ENCODE results near the gene LAMA4.

Gene LAMA4

GRCh38 chr6:112234601-112235000 is 19.8 kb downstream of the LAMA4 start:
- no peak for DNase-seq

DNA sequence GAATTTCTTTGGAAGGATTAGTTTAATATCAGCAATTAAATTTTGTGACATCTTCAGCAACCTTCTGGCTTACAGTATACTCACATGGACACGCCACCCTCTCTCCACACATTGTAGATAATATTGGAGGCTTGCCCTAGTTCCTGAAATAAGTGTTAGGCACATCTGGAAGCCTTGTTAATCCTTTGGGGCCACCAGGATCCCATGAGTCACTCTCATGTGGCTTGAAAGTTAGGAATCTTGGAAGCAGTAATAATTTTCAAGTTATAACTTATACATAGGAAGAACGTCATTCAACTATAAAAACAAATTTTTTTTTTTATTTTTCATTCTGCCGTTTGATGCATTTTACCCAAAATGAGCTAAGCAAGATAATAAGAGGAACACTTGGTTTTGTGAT is 20.5 kb downstream of the LAMA4 start:
- DNase-seq: no peak

GRCh38 chr6:112232845-112233256 is 21.5 kb downstream of the LAMA4 start:
- peak; percentile 54 for DNase-seq

- no peak for DNase-seq
These were observed 22.7 kb downstream of the LAMA4 start for GRCh38 chr6:112231594-112232060.

DNA sequence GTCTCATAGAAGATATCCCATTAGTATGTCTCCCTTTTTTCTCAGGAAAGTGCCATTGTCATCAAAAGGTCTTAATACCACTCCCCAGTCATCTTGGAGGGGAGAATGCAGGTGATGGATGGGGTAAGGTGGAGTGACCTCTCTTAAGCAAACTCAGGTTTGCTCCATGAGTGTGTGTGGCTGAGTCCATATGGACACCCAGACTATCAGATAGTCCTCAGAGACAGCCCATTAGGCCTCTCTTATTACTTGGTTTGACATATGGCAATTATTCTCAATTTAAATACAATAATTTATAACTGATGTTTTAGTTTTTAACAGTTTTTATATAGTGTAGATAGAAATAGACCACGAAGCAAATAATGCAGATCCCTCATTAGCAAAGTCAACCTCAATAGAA is 23.2 kb downstream of the LAMA4 start:
- no peak for DNase-seq

DNA sequence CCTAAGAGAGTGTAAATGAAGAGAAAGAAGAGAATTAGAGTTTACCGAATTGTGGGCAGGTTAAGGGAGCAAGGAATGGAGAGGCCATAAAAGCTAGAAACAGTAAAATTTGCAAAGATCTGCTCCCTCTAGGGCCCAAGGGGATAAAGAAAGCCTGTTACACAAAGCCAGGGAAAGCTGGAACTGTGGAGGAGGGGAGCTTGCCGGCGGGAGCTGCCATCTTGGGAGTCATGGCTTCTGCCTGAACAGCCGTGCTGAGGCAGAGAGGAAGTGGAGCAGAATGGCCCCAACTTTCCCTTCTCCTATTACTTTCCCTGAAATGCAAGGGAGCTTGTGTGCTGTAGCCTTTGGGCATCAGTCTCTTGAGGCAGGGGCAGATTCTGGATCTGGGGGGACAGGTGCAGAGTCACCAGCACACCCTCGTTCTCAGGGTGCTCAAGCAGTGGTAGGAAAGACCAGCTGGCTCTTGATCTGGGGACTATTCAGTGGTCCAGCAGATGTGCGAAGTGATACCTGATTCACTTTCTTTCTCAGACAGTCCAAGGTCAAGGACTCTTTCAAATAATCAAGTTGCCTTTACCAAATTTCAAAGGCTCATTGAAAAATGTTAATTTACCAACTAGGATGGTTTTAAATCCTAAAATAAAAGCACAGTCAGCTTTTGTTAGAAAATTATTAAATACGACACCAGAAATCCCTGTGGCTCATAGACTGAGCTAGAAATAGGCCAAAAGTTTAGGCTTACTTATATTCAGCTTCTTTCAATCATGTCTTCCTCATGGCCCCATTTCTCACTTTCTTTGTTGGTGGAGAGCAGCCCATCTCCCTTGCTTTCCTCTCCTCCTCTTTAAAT is 25.7 kb downstream of the LAMA4 start:
- no peak for DNase-seq

GRCh38 chr6:112227992-112228391 is 26.4 kb downstream of the LAMA4 start:
- DNase-seq: no peak

DNA sequence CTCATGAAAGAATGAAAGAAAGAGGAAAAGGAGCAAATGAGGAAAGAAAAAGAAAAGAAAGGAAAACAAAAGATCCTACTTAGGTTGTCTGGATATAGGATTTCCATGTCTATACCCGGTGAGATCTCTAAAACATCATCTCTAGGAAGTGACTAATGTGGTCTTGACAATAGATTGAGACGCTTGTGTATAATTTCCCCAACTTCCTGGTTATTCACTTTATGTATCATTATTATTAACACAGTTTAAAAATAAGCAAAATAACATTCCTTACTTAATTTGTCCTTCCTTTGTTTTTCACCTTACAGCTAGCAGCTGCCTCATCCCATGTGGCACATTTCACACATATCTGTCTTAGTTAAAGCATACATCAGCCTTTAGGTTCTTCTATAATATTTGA is 27.0 kb downstream of the LAMA4 start:
- no peak for DNase-seq

DNA sequence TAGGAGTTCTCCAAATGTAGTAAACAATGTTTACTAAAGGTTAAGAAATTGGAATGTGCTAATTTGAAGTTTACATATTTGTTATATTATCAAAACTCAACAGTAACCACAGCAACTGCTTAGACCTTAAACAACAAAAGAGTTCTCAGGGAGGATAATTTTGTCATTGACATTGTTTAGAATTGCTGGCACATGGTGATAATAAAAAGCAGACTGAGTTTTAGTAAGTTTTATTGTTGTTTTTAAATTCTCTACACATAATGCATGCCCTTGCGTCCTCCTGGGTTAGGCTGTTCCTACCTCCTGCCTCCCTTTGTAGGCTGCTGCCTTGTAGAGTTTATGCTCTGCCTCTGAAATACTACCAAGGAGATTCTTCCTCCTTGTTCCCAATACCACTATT is 28.7 kb downstream of the LAMA4 start:
- DNase-seq: no peak

GRCh38 chr6:112224088-112224487 is 30.3 kb downstream of the LAMA4 start:
- no peak for DNase-seq

- no peak for DNase-seq
These were observed 31.1 kb downstream of the LAMA4 start for GRCh38 chr6:112223070-112223861.

GRCh38 chr6:112221981-112222852 is 32.1 kb downstream of the LAMA4 start:
- no peak for DNase-seq

- DNase-seq: no peak
These were observed 32.8 kb downstream of the LAMA4 start for GRCh38 chr6:112221561-112221960.

- DNase-seq: peak; percentile 42
These were observed 35.8 kb downstream of the LAMA4 start for GRCh38 chr6:112218563-112218962.

- no peak for DNase-seq
These were observed 37.5 kb downstream of the LAMA4 start for GRCh38 chr6:112216662-112217551.

DNA sequence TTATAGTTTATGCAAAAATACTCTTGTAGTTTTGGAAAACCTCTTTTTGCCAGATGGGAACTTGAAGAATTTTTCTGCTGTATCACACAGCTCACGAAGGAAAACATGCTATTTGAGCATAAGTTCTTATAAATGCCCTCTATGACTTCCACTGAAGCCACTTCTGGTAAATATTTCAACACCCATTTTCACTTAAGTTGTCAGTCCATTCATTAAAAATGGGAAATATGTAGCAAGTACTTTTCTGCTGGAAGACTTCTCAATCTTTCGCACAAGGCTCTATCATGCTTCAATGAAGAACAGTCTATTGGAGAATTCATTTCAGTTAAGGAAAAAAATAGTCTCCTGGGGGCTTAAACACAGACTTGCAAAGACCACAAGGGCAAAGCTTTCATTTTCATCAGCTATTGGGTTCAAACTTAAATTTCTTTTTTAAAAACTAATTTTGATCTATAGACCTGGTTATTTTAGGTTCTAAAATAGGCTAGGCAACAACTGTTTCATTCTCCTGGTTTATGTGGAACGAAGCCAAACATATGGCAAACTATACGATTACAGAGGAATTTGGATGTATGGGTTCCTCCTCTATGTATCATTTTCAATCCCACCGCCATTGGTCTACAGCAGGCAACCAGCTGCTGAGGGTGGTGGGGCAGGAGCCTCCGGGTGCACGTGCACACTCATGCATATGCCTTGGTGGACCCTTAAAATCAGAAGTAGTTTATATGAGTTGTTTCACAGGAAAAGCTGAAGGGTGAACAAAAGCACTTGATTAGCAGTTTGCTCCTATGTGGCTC is 38.7 kb downstream of the LAMA4 start:
- DNase-seq: no peak

DNA sequence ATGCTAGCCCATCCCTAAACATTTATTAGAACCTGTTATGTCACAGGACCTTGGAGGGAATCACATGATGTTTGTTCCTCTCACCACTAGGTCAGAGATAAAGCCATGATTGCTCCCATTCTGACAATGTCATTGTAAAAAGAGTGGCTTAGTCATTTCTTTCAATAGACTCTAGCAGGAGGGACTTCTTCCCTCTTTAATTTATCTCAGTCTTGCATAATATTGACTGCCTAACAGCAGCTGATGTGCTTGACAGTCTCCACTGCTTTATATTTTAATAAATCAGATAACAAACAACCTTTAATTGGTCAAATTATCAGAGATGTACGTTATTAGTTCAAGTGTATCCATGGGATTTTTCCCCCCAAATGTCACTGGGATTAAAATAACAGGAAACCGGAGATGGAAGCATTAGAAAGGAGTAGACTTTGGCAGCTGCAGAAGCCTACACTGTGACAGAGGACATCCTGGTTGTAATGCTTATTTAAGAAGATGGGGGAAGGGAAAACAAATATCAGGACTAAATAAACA is 39.6 kb downstream of the LAMA4 start:
- no peak for DNase-seq

- no peak for DNase-seq
These were observed 43.5 kb downstream of the LAMA4 start for GRCh38 chr6:112210852-112211251.

DNA sequence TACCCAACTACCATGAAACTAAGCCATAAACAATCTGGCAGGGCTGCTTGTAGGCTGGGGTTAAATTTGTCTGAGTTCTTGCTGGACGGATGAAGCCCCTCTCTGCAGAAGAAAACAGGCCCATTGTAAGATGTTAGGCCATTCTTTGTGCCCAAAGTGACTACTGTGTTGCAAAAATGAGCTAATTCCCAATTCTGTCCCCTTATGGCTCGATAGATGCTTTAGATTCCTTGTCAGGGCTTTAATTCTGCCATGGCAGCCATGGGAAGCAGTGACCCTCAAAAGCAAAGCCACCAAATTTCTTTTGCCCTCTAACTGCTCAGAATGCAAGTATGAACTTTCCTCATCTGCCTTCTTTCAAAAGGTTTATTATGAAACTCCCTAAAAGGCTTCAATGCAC is 45.2 kb downstream of the LAMA4 start:
- DNase-seq: no peak

GRCh38 chr6:112207776-112208175 is 46.6 kb downstream of the LAMA4 start:
- DNase-seq: no peak

DNA sequence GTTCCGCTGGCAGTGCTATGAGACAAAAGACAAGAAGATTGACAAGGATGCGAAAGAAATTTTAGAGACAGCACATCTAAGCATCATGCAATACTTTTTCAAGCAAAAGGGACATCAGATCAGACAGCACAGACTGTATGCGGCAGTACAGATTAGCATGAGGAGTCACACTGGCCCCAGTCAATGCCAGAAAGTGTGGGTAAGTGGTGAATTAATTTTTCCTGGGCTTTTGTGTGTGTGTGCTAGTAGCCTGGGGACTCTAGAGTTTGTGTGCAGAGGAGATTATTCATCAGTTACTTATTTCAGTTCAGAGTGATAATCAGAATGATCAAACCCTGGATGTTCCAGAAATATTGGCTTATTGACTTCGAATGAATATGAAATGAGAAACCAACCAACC is 47.2 kb downstream of the LAMA4 start:
- DNase-seq: no peak

All from left hindlimb (tissue), 1 donor.